H1 (cell line): ENCODE data around the gene CELSR1. TPM values are rescaled to one million over a fixed set of nuclear protein-coding genes. Genes with fewer than 3 reads are reported as not detected.

Experiments
- BCL11A ChIP-seq, 2 experiments: IDR thresholded peaks; one replicate each; pipeline ENCODE4 v1.6.1; 2011; ENCODE audit warnings: low read depth in 2 of 2, low read length in 2 of 2, mild to moderate bottlenecking in 2 of 2
- CBX5 ChIP-seq: fragments of 300-800, 300-1000 bp; sonication (generic); IDR thresholded peaks from 2 replicates; pipeline ENCODE4 v1.7.1; 2016; ENCODE audit warnings: antibody characterized with exemption, low read length, low read depth
- CREB1 ChIP-seq: IDR thresholded peaks from 2 replicates; pipeline ENCODE4 v1.6.1; 2012; ENCODE audit warnings: inconsistent platforms
- RFX5 ChIP-seq: IDR thresholded peaks from 2 replicates; pipeline ENCODE4 v1.6.1; 2011; ENCODE audit warnings: low read depth, low read length, improper control_type of control experiment, borderline replicate concordance
- SRF ChIP-seq: IDR thresholded peaks from 2 replicates; pipeline ENCODE4 v1.6.1; 2011; ENCODE audit warnings: mild to moderate bottlenecking, low read depth, low read length, moderate library complexity
- polyA plus RNA-seq, 7 experiments: library from polyadenylated mRNA; depleted of rRNA in 3 of 7; stranded (reverse) in 5 of 7; unstranded in 2 of 7; fragments of >200 nt in 5 of 7; fragments of 200-250 nt in 2 of 7; gene quantifications; 1 replicate in 5 of 7; 2 replicates in 1 of 7; 4 replicates in 1 of 7; pipeline versions ENCODE4 v1.2.1 to v1.2.3, GENCODE V29; 2011 to 2013; ENCODE audit warnings: missing spikeins in 2 of 7, mixed read lengths in 2 of 7
- total RNA-seq: library from RNA; stranded (reverse); fragmentation: NEBNext Ultra II Directional; extraction: Animal tissue kit (Norgen Biotek cat#: 25700); gene quantifications from 2 replicates; pipeline ENCODE4 v1.2.1, GENCODE V29; 2021
- TF ChIP-seq, protein P1 (sequence below): fragments of 300-600 bp; sonication (generic); IDR thresholded peaks from 2 replicates; pipeline ENCODE4 v1.7.1; 2012; ENCODE audit warnings: low read length, moderate library complexity, mild to moderate bottlenecking, inconsistent platforms; ENCODE audit not compliant: insufficient replicate concordance

Gene CELSR1
- total and polyA plus RNA-seq, 2 of the 8 experiments (the other 6 are each of a cell fraction or from before 2014, with no cell fraction given) = 9.0 to 12.4 TPM

DNA sequence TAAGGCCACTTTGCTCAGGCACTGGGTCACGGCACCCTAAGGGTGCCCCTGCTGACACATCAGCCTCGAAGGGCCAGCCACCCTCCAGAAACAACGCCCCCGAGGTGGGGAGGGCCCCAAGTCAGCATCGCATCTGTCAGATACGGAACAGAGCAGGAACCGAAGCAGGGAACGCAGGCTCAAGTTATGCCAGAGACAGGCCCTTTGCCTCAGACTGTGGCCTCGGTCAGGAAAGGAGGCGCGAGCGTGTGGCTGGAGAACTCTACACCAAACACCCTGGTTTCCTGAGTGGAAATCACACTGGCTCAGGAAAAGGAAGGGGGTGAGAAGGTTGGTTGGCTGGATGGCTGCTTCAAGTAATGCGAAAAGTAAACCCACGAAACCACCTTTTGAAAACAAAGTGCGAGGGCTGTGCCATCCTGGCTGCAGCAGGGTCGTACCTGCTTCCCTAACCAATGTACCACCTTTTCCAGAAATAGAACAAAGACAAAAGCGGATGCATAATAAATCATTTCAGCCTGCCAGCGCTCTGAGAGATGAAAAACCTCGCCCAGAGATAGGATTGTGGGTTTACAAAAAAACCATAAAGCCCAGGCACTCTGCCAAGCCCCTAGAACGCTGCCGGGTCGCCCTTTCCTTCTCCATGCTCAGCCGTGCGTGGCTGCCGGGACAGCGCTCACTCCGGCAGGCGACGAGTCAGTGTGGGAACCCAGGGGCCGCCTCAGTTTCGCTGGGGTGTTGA lies 163.3 kb downstream of the CELSR1 start (continued):
- no peak for TF ChIP-seq RFX5
- TF ChIP-seq CBX5 = no peak
- no peak for TF ChIP-seq BCL11A (IDR thresholded peaks at IDR 0.05; ENCODE audit: low read depth in 2 of 2, low read length in 2 of 2)
- TF ChIP-seq, protein P1, sequence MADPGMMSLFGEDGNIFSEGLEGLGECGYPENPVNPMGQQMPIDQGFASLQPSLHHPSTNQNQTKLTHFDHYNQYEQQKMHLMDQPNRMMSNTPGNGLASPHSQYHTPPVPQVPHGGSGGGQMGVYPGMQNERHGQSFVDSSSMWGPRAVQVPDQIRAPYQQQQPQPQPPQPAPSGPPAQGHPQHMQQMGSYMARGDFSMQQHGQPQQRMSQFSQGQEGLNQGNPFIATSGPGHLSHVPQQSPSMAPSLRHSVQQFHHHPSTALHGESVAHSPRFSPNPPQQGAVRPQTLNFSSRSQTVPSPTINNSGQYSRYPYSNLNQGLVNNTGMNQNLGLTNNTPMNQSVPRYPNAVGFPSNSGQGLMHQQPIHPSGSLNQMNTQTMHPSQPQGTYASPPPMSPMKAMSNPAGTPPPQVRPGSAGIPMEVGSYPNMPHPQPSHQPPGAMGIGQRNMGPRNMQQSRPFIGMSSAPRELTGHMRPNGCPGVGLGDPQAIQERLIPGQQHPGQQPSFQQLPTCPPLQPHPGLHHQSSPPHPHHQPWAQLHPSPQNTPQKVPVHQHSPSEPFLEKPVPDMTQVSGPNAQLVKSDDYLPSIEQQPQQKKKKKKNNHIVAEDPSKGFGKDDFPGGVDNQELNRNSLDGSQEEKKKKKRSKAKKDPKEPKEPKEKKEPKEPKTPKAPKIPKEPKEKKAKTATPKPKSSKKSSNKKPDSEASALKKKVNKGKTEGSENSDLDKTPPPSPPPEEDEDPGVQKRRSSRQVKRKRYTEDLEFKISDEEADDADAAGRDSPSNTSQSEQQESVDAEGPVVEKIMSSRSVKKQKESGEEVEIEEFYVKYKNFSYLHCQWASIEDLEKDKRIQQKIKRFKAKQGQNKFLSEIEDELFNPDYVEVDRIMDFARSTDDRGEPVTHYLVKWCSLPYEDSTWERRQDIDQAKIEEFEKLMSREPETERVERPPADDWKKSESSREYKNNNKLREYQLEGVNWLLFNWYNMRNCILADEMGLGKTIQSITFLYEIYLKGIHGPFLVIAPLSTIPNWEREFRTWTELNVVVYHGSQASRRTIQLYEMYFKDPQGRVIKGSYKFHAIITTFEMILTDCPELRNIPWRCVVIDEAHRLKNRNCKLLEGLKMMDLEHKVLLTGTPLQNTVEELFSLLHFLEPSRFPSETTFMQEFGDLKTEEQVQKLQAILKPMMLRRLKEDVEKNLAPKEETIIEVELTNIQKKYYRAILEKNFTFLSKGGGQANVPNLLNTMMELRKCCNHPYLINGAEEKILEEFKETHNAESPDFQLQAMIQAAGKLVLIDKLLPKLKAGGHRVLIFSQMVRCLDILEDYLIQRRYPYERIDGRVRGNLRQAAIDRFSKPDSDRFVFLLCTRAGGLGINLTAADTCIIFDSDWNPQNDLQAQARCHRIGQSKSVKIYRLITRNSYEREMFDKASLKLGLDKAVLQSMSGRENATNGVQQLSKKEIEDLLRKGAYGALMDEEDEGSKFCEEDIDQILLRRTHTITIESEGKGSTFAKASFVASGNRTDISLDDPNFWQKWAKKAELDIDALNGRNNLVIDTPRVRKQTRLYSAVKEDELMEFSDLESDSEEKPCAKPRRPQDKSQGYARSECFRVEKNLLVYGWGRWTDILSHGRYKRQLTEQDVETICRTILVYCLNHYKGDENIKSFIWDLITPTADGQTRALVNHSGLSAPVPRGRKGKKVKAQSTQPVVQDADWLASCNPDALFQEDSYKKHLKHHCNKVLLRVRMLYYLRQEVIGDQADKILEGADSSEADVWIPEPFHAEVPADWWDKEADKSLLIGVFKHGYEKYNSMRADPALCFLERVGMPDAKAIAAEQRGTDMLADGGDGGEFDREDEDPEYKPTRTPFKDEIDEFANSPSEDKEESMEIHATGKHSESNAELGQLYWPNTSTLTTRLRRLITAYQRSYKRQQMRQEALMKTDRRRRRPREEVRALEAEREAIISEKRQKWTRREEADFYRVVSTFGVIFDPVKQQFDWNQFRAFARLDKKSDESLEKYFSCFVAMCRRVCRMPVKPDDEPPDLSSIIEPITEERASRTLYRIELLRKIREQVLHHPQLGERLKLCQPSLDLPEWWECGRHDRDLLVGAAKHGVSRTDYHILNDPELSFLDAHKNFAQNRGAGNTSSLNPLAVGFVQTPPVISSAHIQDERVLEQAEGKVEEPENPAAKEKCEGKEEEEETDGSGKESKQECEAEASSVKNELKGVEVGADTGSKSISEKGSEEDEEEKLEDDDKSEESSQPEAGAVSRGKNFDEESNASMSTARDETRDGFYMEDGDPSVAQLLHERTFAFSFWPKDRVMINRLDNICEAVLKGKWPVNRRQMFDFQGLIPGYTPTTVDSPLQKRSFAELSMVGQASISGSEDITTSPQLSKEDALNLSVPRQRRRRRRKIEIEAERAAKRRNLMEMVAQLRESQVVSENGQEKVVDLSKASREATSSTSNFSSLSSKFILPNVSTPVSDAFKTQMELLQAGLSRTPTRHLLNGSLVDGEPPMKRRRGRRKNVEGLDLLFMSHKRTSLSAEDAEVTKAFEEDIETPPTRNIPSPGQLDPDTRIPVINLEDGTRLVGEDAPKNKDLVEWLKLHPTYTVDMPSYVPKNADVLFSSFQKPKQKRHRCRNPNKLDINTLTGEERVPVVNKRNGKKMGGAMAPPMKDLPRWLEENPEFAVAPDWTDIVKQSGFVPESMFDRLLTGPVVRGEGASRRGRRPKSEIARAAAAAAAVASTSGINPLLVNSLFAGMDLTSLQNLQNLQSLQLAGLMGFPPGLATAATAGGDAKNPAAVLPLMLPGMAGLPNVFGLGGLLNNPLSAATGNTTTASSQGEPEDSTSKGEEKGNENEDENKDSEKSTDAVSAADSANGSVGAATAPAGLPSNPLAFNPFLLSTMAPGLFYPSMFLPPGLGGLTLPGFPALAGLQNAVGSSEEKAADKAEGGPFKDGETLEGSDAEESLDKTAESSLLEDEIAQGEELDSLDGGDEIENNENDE = no peak
- TF ChIP-seq CREB1 = no peak
- TF ChIP-seq SRF = no peak
